HFFc6 (cell line): Measurements from ENCODE around the gene MOB1A. TPM values are rescaled to one million over a fixed set of nuclear protein-coding genes. Genes with fewer than 3 reads are reported as not detected.

Source experiments
- DNase-seq: peaks from one replicate; pipeline ENCODE4 v3.0.0-alpha.2; 2018
- H3K27ac Mint-ChIP-seq: 2 replicates; pipeline ENCODE4 v1.8.0; 2020; ENCODE audit warnings: mild to moderate bottlenecking, mixed read lengths
- H3K27me3 Mint-ChIP-seq: 2 replicates; pipeline ENCODE4 v1.8.0; 2021; ENCODE audit warnings: mild to moderate bottlenecking, moderate library complexity, mixed read lengths; ENCODE audit not compliant: insufficient read depth
- H3K36me3 Mint-ChIP-seq: 2 replicates; pipeline ENCODE4 v1.8.0; 2021; ENCODE audit warnings: low read depth, mixed read lengths
- H3K4me1 Mint-ChIP-seq: 2 replicates; pipeline ENCODE4 v1.8.0; 2020; ENCODE audit warnings: low read depth, mixed read lengths
- H3K4me3 Mint-ChIP-seq: 2 replicates; pipeline ENCODE4 v1.8.0; 2020; ENCODE audit warnings: mild to moderate bottlenecking, moderate library complexity, mixed read lengths
- H3K9me3 Mint-ChIP-seq: 2 replicates; pipeline ENCODE4 v1.8.0; 2020; ENCODE audit warnings: mild to moderate bottlenecking, mixed read lengths
- total RNA-seq, 6 experiments: library from RNA; stranded (reverse); fragmentation: NEBNext Ultra II Directional; extraction: Animal tissue kit (Norgen Biotek cat#: 25700); gene quantifications; 2 replicates in 1 of 6; 3 replicates in 5 of 6; pipeline ENCODE4 v1.2.3, GENCODE V29; 2021
- TF ChIP-seq, protein P1 (sequence below): fragments of 200-600 bp; sonication (generic); IDR thresholded peaks from 2 replicates; pipeline ENCODE4 v1.5.0; 2021; ENCODE audit warnings: antibody characterized with exemption, mild to moderate bottlenecking

Gene MOB1A
- total RNA-seq, 6 experiments from 2014 or later: 95.4 to 121 (median 112) TPM

DNA sequence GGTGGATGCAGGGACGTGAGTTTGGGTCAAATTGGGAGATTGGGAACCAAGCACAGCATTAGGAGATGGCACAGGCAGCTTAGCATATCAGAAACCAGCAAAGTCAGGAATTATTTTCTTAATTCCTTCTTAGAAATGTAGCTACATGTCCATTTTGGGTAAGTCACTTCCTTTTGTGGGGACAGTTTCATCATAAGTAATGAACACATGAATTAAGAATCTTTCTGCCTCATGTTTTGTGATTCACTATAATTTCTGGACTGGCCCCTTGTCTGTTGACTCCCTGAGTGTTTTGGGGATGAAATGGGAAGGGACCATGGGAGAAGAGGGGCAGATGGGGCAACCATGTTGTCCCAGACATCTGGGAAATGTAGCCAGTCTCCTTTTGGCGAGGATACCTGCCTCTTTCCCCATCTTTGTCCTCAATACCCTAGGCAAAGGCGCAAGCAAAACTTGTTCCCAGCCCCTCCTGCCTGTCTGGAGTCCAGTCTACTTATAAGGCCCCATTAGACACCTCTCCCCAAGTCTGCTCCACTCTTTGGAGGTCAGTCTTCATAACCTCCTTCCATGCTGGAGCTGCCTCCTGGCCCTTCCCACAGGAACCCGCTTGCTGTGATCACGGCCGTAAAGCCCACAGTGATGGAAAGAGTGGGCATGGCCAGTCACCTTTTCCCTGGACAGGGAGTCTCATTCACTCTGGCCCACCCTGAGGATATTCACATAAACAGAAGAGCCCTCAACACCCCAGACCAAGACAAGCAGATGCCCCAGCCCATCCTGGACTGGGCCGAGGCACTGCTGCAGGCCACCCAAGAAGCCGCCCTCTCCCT lies 45.5 kb upstream of the MOB1A start:
- H3K27ac Mint-ChIP-seq: no peak overlapping the region; the same call in 1 of the 2 replicates
- H3K27me3 Mint-ChIP-seq: peaks cover 5% of the 10 kb centered on the region; the same call in 1 of the 2 replicates
- no peaks in the 10 kb centered on the region for H3K9me3 Mint-ChIP-seq
- H3K4me1 Mint-ChIP-seq: peaks cover 10% of the 10 kb centered on the region
- H3K4me3 Mint-ChIP-seq: no peak overlapping the region
- TF ChIP-seq, protein P1, sequence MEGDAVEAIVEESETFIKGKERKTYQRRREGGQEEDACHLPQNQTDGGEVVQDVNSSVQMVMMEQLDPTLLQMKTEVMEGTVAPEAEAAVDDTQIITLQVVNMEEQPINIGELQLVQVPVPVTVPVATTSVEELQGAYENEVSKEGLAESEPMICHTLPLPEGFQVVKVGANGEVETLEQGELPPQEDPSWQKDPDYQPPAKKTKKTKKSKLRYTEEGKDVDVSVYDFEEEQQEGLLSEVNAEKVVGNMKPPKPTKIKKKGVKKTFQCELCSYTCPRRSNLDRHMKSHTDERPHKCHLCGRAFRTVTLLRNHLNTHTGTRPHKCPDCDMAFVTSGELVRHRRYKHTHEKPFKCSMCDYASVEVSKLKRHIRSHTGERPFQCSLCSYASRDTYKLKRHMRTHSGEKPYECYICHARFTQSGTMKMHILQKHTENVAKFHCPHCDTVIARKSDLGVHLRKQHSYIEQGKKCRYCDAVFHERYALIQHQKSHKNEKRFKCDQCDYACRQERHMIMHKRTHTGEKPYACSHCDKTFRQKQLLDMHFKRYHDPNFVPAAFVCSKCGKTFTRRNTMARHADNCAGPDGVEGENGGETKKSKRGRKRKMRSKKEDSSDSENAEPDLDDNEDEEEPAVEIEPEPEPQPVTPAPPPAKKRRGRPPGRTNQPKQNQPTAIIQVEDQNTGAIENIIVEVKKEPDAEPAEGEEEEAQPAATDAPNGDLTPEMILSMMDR: no peak
- no peak for DNase-seq
- no peaks in the 10 kb centered on the region for H3K36me3 Mint-ChIP-seq

GRCh38 chr2:74222300-74222650 lies 43.6 kb upstream of the MOB1A start:
- peaks cover 4% of the 10 kb centered on the region; the same call in 1 of the 2 replicates for H3K27me3 Mint-ChIP-seq
- peaks cover 10% of the 10 kb centered on the region for H3K4me1 Mint-ChIP-seq
- no peak for DNase-seq
- no peaks in the 10 kb centered on the region for H3K36me3 Mint-ChIP-seq
- no peaks in the 10 kb centered on the region for H3K9me3 Mint-ChIP-seq
- no peak overlapping the region for H3K27ac Mint-ChIP-seq
- TF ChIP-seq, protein P1: no peak
- no peak overlapping the region for H3K4me3 Mint-ChIP-seq

DNA sequence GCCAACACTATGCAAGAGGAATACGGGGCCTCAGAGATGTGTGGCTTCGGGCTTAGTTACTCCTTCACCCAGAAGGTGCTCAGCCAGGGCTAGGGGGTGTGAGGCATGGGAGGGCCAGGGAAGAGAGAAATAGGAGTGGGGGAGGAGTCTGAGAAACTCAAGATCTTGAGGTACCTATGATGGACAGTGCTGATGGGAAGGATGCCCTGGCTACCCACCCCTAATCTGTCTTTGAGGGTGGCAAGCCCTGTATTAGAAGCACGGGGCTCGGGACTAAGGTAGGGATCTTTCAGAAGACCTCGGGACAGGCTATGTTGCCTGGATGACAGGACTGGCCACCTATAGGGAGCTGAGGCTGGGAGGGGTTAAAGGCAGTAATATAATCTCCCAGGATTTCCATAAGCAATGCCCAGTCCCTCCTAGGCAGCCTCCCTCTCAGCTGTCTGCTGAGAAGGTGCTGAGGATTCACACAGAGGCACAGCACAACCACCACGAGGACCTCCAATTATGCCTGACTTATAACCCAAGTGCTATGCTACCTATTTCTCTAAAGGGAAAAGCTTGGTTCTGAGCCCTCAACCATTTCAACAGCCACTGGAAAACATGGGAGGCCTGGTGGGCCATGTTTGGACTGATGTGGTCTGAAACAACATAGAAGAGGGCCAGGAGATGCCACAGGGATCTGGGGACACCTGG lies 43.1 kb upstream of the MOB1A start:
- no peaks in the 10 kb centered on the region for H3K9me3 Mint-ChIP-seq
- TF ChIP-seq, protein P1: no peak
- no peak overlapping the region for H3K27ac Mint-ChIP-seq
- no peaks in the 10 kb centered on the region for H3K36me3 Mint-ChIP-seq
- peaks cover 4% of the 10 kb centered on the region; the same call in 1 of the 2 replicates for H3K27me3 Mint-ChIP-seq
- no peak overlapping the region for H3K4me3 Mint-ChIP-seq
- H3K4me1 Mint-ChIP-seq: peaks cover 10% of the 10 kb centered on the region
- no peak for DNase-seq

DNA sequence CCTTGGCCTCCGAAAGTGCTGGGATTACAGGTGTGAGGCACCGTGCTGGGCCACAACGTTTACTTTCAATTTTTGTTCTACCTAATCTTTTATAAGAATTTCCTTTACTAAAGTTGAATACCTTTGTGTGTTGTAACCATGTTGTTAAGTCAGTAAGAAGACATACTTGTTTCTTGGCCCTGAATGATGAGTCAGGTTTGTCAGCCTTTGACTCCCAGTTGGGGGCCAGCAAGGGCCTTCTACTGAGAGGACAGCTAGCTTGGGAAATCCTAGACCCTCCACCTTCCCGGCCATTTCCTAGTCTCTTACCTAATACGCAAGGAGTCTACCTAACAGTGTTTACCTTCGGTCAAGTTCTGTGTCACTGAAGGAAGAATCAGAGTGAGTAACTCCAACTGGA lies 42.4 kb upstream of the MOB1A start:
- no peak overlapping the region for H3K4me3 Mint-ChIP-seq
- peaks cover 10% of the 10 kb centered on the region for H3K4me1 Mint-ChIP-seq
- H3K9me3 Mint-ChIP-seq: no peaks in the 10 kb centered on the region
- no peak overlapping the region for H3K27ac Mint-ChIP-seq
- DNase-seq: no peak
- H3K27me3 Mint-ChIP-seq: peaks cover 4% of the 10 kb centered on the region; the same call in 1 of the 2 replicates
- TF ChIP-seq, protein P1: no peak
- H3K36me3 Mint-ChIP-seq: peaks cover 2% of the 10 kb centered on the region; the same call in 1 of the 2 replicates

GRCh38 chr2:74219846-74220486 lies 41.3 kb upstream of the MOB1A start:
- Mint-ChIP-seq H3K27ac (no peak overlapping the region), H3K9me3 (no peaks in the 10 kb centered on the region), H3K27me3 (peaks cover 4% of the 10 kb centered on the region; the same call in 1 of the 2 replicates), H3K36me3 (peaks cover 5% of the 10 kb centered on the region; the same call in 1 of the 2 replicates), H3K4me3 (no peak overlapping the region), H3K4me1 (peaks cover 10% of the 10 kb centered on the region)
- TF ChIP-seq, protein P1: no peak
- no peak for DNase-seq
